ENCODE results near the gene MAL.

The MAL gene

DNA sequence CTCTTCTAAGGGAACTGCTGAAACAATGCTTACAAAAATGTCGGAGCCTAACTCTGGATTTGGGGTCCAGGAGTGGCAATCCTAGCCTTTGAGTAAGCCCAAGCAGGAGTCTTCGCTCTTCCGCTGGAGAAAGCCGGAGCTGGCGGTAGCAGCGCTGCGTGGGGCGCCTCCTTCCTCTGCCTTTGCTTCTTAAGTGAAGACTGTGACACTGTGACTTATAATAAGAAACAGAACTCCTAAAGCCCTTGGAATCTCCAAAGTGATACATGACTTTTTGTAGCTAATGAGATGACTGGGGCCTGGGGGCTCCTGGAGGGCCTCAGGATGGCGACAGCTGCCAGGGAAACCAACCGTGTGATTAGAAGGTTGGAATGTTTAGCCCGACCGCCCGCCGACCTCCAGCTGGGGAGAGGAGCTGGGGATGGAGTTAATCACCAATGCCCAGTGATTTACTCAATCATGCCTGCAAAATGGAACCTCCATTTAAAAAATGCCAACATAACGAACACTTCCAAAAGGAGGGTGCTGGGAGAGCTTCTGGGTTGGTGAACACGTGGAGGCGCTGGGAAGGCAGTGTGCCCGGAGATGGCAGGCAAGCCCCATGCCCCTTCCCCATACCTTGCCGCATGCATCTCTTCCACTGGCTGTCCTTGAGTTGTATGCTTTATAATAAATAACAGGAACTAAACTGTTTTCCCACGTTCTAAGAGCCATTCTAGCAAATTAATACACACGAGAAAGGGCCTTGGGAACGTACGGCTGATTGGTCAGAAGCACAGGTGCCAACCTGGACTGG is 29.0 kb upstream of the MAL start:
- peak; percentile 3 for DNase-seq

DNA sequence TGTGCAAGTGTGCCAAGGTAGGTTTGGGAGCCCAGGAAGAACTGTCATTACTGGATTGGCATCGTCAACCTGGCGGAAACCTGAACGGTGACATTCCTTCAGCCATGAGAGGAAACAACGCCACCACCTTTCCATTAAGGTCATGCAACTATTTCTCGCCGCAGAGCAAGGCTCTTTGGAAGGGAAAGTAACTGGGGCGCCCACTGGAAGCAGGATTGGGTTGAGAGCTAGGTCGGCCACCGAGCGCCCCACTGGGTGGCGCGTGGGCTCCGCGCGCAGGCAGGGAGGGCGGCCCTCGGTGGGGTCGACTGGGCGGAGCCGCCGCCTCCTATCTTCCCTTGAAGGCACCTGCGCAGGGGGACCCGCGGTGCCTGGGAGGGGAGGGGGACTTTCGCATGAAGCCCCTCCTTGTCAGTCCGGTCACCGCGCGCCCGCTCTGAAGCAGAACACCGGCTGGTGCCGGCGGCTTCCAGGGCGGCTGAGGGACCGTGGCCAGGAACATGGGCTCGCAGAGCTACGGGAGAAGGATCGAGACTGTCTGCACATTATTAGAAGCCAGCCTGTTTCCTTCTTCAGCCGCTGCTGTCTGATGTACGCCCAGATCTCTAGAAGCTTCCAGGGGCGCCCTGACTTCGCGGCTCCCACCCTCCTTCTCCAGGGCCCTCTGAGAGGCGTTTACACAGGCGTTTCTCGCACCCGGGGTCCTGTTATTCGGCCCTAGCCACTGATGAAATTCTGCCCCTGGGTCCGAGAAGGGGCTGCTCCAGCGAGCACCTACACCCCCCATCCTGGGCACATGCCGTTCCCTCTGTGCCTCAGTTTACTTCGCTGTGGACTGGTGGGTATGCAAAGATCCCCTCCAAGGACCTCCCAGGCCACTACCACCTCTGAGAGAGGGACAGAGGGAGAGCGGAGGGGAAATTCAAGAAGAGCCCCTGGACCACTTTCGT is 27.3 kb upstream of the MAL start:
- no peak for DNase-seq

DNA sequence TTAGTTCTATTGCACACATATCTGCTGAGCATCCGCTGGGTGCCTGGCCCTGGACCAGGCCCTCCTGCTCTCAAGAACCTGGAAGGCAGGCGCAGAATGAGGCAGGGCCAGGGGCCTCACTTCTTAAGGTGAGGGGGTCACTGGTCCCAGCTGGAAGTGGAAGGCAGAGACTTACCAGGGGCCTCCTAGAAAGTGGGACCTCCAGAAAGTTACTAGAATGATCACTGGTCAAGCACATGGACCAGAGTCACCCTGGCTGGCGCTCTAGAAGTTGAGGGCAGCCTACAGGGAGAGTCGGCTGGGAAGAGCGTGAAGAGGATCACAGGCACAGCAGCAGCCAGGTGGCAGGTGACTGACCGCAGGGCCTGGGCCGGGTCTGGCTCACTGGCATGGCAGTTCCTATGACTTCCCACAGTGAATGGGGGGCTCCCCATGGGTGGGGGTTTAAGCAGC is 26.1 kb upstream of the MAL start:
- no peak for DNase-seq

DNA sequence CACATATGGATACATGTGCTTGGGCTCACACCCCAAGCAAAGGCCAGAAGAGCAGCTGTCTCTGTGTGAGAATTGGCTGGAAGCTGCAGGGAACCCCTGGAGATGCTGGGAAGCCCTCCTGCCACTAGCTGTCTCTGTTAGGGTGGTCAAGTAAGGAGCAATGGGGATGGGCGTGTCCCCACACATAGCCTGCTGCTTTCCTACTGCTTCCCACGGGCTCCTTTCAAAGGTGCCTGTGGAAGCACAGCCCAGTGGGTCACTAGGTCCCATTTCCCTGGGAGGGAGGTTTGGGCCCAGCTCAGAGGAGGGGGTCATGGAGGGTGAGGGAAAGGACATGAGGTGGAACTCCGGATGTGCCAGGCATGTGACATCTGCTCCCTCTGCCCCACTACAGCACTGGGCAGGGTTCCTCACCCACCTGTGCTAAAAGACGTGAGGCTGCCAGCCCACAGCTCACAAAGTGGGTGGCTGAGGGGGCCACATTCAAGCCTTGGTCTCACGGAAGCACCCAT is 24.4 kb upstream of the MAL start:
- no peak for DNase-seq

DNA sequence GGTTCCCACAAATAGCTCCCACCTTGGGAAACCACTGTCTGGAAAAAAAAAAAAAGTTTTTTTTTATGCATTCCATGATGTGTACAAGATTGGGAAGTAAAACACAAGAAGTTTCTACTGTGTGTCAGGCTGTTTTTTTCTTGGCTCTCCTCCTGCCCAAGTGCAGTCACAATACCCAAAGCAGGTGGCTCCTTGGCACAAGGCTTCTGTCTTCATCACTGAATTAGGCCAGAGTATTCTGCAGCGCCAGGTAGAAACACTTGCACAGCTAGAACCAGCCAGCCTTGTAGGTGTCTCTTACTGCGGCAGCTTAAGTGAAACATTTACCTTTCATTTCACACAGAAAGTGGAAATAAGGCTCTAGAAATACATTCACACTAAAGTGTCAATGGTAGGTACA is 23.8 kb upstream of the MAL start:
- no peak for DNase-seq

DNA sequence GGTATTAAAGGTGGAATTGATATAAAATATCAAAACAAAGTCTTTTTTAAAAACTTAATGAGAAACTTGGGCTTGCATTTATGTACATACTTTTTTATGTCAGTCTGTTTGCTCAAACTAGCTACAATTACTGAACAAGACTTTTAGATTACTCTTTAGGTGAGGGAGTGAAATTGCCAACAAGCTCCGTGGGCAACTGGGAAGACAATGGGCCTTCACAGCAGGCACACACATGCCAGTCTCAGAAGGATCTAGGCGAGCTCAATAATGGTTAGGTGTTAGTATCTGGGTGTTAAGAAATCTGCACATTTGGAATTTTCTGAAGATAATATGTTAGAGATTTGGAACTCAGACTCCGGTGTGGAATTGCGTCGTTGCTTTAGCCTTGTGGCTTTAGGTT is 23.0 kb upstream of the MAL start:
- no peak for DNase-seq

DNA sequence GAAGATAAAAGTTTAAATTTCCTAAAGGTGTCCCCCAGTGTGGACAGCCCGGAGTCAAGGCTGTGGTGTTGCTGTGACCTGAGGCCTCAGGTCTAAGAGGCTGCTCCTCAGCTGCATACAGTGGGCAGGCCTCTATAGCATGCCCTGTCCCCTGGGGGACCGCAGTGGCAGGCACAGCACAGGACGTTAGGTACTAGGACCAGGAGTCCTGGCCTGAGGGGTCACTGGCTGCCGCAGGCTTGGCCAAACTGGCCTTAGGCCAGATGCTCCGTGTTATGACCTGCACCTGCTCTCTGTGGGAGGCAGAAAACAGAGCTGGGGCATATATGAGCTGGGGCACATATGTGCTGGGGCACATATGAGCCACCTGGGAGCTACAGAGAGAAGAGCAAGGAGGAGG is 21.2 kb upstream of the MAL start:
- DNase-seq = no peak

DNA sequence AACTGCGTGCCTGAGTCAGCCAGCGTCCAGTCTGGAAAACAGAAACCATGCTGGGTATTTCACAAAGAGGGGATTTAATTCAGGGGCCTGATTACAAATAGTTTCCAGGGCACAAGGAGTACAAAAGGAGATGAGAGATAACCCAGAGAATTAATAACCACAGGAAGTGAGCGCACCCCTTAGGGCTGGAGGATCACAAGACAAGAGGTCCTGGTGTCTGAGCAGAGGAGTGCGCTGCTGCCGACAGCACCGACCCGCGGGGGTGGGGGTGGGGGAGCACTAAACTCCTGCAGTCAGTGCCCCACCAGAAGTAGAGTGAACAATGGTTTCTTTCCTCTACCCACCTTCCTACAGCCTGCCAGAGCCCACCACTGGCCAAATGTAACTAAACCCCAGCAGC is 20.8 kb upstream of the MAL start:
- DNase-seq = no peak

DNA sequence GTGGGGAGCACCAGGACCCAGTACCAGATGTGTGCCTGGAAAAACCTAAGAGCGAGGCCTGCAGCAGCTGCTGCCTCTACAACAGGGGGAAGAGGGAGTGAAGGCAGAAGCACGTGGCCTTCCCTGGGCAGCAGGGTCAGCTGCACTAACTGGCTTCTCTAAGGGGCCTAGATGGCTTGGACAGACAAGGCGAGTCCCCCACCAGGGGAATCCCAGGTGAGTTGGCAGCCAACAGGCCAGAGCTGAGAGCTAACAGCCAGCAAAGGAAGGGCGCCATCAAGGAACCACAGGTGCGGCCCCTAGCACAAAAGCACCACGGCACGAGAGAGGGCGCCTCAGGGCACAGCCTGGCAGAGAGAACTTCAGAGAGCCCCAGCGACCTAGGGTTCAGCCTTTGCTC is 19.8 kb upstream of the MAL start:
- no peak for DNase-seq

DNA sequence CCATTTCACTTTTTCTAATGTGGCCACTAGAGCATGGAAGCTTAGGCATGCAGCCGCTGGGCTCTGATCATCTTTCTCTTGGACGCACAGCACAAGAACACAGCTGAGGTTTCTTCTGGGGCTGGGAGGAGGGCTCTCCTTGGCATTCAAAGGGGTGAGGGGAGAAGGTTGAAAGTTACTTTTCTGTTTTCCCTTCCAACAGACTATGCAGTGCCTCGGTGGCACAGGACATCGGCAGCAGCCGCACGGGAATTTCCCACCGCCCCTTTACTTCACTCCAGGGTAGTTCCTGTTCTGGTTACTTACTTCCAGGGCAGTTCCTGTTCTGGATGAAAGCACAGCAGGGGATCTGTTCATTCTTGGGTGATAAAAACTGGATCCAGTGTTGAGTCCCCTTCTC is 18.9 kb upstream of the MAL start:
- no peak for DNase-seq

DNA sequence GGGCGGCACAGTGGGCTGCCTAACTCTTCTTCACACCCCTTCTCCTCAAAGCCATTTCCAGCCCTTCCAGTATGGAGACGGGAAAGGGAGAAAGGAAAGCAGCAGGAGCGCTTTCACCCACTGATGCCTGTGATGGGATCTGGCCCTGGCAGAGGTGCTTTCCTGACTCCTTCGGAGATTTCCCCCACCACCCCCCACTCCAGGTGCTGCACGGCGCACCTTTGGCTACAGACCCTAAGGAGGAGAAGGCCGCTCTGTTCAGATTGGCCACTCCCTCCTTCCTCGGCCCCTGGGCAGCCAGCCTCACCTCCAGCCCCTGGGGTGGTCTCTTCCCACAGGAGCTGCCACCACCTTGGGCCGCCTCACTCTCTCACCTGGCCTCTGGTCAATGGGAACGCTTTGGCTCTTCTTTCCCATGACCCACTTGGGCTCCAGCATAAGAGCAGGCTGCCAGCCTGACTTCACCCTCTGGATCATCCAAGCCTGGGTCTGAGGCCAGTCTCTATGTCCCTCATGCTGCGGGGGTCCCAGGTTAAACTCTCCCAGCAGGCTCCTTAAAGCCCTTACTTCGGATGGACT is 18.4 kb upstream of the MAL start:
- DNase-seq = no peak

DNA sequence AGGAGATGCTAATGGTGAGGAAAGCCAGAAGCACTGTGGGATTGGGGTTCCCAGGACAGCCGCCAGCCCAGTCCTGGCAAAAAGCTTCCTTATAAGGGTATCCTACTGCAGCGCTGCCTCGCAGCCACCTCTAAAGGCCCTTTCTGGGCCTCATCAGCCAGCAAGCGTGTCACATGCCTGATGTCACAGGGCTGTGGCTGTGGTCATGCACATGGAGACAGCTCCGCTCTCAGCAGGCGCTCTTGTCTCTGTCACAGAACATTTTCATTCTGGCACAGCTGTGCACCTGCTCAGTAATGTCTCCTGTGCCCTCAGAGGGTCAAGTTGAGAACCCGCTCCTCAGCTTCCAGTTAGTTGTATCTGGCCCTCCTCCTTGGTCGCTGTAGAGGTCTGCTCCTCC is 17.7 kb upstream of the MAL start:
- DNase-seq = no peak

DNA sequence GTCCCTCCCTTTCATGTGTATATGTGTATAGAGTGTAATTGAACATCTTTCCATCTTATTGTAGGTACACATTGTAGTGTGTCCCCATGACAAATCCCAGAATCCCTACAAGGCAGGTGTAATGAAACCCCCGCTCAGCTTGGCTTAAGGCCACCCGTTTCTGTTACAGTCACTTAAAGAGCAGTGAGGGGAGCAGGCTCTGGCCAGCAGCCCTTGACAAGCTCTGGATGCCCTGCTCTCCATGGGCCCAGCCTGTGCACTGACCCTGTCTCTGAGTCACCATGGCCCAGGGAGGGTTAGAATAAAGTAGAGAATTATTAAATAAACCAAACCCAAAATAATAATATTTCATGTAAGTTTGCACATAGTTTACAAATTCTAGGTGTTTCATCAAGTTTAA is 17.2 kb upstream of the MAL start:
- DNase-seq = no peak

DNA sequence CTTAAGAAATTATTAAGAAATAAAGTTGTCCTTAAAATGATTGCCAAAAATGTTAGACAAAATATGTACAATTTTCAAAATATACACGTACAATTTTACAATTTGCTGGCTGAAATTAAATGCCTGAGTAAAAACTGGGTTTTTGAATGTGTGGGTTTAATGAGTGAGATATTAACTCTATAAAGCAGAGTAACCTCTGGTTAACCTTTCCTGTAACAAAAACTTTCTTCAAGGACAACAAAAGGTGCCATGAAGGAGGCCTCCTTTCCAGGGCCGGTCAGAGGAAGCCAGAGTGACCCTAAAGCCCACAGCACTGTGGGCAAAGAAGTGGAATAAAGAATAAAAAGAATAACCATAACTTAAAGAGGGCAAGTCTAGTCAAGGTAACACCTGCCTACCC is 16.5 kb upstream of the MAL start:
- no peak for DNase-seq

DNA sequence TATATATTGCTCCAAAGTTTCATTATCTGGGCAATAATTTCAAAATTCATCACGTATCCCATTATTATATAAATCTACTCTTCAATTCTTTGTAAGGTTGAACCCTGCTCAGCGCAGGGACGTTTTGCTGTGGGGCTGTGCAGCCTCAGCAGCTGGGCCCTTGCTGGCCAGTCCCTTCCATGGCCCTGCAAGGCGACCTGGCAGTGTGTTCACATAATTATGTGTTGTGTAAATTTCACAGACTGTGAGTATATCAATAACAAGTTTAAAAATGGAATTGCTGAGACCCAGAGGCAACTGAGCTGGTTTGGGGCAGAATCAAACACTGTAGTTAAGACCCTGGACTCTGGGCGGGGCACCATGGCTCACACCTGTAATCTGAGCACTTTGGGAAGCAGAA is 16.1 kb upstream of the MAL start:
- DNase-seq = no peak

DNA sequence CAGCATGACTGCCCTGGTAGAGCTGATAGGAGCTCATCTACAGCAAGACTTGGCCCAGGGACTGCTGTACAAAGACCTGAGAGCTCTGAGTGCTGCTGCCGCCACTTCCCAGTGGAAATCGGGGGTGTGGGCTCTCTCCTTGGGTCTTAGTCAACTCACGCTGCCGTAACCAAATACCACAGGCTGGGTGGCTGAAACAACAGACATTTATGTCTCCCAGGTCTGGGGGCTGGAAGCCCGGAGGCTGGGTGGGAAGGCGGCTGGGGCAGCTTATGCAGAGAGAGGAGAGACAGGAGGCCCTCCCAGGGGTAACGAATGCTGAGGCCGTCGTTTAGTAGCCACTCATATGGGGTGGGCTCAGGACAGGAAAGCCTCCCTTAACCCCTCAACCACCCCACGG is 15.4 kb upstream of the MAL start:
- DNase-seq = no peak

DNA sequence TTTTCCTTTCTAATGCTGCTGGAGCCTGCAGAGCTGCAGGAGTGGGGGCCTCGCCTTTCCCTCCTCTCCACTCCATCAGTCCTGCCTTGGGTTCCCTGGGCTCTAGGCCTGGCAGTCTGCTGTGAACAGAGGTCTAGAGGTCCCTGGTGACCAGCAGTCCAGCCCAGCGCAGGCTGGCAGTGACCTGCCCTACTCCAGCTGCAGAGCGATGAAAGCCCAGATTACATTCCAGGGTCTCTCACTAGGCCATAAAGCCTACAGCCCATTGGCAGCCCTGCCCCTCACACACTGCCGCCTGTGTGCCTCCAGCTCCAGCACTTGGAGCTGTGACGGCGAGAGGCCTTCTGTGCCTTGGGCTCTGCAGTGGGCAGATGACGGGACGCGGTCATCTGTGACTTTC is 14.8 kb upstream of the MAL start:
- no peak for DNase-seq

DNA sequence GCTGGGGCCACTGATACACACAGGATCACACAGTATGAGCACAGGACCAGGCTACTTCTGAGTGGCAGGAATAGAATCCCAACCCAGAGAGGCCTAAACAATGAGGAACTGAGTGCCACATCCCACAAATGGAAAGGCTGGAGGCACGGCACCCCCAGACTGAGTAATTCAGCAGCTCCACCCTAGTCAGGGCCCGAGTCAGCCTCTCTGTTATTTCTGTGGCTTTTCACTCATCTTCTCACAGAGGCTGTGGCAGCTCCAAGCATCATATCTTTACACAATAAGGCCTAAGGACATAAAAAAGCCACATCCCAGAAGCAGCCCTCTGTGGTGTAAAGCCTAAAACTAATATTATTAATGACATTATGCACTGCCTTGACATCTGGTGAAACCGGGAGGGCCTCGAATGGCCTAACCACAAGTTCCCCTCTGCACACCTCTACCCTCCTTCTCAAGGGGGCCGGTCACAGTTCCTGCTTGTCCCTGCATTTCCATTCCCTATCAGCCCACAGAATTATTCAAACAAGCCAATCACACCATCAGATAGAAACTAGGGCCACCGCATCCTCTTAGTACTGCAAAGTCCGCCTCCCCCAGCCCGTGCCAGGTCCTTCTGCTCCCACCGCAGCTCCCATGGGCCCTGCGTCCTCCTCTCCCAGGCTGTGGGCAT is 12.5 kb upstream of the MAL start:
- peak; percentile 6 for DNase-seq

DNA sequence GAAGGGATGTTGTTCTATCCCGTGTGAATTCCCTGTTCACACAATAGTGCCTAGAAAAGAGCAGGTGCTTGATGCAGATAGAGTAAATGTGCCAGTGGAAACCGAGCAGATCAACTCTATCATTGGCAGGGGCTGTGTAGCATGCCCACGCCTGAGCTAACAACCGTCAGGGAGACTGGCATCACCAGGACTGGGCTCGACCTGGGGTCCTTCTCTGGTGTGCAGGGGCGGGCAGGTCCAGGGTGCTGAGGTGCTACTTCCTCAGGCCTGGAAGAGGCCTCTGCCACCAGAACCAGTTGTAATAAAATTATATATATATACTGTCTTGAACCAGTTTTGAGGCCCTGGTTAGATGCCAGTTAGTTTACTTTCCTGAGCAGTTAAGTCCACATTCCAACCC is 11.8 kb upstream of the MAL start:
- DNase-seq = no peak

DNA sequence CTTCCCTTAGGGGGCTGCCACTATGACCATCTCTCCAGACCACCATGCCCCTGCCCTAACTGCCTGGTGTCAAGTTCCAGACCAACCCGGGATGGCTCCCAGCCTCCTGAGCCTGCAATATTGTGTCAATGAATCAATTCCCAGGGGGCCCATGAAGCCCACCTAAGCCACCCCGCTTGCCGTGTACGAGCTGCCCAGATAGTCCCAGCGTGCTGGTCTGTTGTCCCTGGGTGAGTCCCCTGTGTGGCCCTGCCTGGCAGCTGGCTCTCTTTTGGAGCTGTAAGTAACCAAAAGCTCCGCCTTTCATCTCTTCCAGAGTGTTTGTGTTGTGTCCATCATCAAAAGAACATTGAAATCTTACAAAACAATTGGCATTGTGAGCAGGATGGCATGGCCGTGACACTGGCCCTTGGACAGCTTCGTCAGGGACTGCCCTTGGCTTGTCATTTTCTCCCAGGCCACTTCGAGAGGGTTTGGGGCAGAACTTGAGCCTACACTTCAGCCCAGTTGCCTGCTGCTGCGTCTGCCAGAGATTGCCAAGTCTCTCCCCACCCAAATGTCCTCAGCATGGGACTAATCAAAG is 11.3 kb upstream of the MAL start:
- no peak for DNase-seq

DNA sequence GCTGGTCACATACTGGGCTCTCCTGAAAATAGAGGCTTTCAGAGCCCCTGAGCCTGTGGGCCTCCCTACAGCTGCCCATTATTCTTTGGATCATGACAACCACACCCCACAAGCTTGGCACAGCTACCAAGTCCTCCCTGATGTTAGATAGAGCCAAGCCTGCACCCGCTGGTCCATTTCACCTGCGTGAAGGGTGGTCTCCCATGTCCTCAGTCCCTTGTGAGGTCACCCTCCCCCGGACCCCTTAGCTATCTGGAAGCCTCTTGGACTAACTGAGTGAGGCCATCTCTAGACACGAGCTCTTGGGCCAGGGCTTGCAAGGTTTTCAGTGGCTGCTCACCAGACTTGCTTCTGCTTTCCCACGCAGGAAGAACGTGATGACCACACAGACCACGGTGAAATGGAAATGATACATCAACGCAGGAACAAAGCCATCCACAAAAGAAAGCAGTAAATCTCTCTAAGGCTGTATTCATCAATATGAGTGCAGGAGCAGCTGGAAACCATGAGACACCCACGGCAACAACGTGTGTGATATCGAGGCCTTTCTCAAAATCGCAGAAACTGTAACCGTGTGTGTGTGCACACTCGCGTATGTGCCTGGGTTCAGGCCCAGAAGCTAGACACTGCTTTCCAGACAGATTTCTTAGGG is 10.1 kb upstream of the MAL start:
- DNase-seq = no peak

DNA sequence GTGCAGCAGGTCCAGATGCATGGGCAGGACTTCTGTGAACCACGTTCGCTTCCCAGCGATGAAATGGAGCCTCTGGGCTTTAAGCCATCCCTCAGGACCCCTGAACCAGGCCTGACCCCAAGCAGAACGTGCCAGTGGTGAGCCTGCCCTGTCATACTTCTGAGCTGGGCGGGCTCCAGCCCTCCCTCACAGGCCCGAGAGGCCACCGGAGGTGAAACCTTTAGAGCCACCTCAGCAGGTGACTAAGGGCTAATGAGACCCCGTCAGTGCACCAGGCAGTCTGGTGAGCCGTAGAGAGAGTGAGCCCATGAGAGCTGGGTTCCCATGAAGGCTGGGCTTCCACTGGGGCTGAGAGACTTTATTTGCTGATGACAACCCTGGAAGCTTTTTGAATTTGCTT is 8.9 kb upstream of the MAL start:
- DNase-seq = no peak

All from fibroblast of skin of right biceps (primary cell).